K562 (cell line): Measurements from ENCODE around the gene PRM2. TPM values are rescaled to one million over a fixed set of nuclear protein-coding genes. Genes with fewer than 3 reads are reported as not detected.

Experiments used
- CBX8 ChIP-seq: fragments of 200-600 bp; sonication (generic); IDR thresholded peaks from 2 replicates; pipeline ENCODE4 v1.6.1; 2012; ENCODE audit warnings: borderline replicate concordance, mixed run types, low read depth, mild to moderate bottlenecking, moderate library complexity, mixed read lengths, low read length, control low read depth, inconsistent platforms; ENCODE audit not compliant: poor library complexity, severe bottlenecking; ENCODE audit errors: extremely low read depth
- EZH2 ChIP-seq: IDR thresholded peaks from 2 replicates; pipeline ENCODE4 v1.6.1; 2012; ENCODE audit warnings: low read depth, mild to moderate bottlenecking, inconsistent platforms, low read length, borderline replicate concordance
- HMBOX1 ChIP-seq: sonication (generic); IDR thresholded peaks from 2 replicates; pipeline ENCODE4 v1.6.1; 2016
- MCM5 ChIP-seq: fragments of 450-650 bp; IDR thresholded peaks from 2 replicates; pipeline ENCODE4 v1.6.1; 2016; ENCODE audit warnings: low read depth
- NKRF ChIP-seq: fragments of 450-650 bp; IDR thresholded peaks from 2 replicates; pipeline ENCODE4 v1.6.1; 2016; ENCODE audit warnings: borderline replicate concordance
- RUNX1 ChIP-seq: sonication (generic); IDR thresholded peaks from 2 replicates; pipeline ENCODE4 v1.6.1; 2016; ENCODE audit warnings: antibody characterized with exemption, low read depth
- SREBF1 ChIP-seq: fragments of 150-350 bp; IDR thresholded peaks from 2 replicates; pipeline ENCODE4 v1.6.1; 2014; ENCODE audit warnings: antibody characterized with exemption, low read depth, low read length, borderline replicate concordance
- ZBTB49 ChIP-seq: sonication (generic); formaldehyde crosslinking; IDR thresholded peaks from 2 replicates; pipeline ENCODE4 v1.8.0; 2022; ENCODE audit warnings: missing genetic modification reagents, mild to moderate bottlenecking, borderline replicate concordance
- ZNF143 ChIP-seq: sonication (generic); formaldehyde crosslinking; IDR thresholded peaks from 2 replicates; pipeline ENCODE4 v1.9.0; 2022; ENCODE audit warnings: mild to moderate bottlenecking, missing genetic modification reagents
- ZNF316 ChIP-seq: fragments of 450-650 bp; IDR thresholded peaks from 2 replicates; pipeline ENCODE4 v1.6.1; 2016
- ZNF41 ChIP-seq: fragments of 250-450 bp; sonication (Bioruptor Pico); conservative IDR thresholded peaks from 2 replicates; pipeline ENCODE4 v1.4.0; 2020; ENCODE audit warnings: mild to moderate bottlenecking
- ZNF583 ChIP-seq: fragments of 250-450 bp; sonication (Bioruptor Pico); IDR thresholded peaks from 2 replicates; pipeline ENCODE4 v1.4.0; 2020
- ZNF589 ChIP-seq: fragments of 200-800 bp; sonication (Bioruptor generic); IDR thresholded peaks from 2 replicates; pipeline ENCODE4 v1.6.1; 2016; ENCODE audit warnings: low read depth, missing genetic modification characterization, missing compliant biosample characterization
- ZNF592 ChIP-seq: fragments of 450-650 bp; IDR thresholded peaks from 2 replicates; pipeline ENCODE4 v1.6.1; 2017; ENCODE audit warnings: antibody characterized with exemption, mild to moderate bottlenecking
- ZNF668 ChIP-seq: fragments of 250-450 bp; sonication (Bioruptor Pico); IDR thresholded peaks from 2 replicates; pipeline ENCODE4 v1.8.0; 2022; ENCODE audit warnings: mild to moderate bottlenecking, inconsistent platforms
- ZNF695 ChIP-seq: fragments of 450-650 bp; formaldehyde crosslinking; IDR thresholded peaks from 2 replicates; pipeline ENCODE4 v1.4.0; 2020; ENCODE audit warnings: mild to moderate bottlenecking, moderate library complexity
- polyA plus RNA-seq, 8 experiments: library from polyadenylated mRNA; depleted of rRNA in 4 of 8; stranded (reverse) in 5 of 8; unstranded in 3 of 8; fragments of >200 nt; fragmentation: Nextera tagmentation in 2 of 8; fragmentation: Illumina TruSeq in 1 of 8; extraction: Ambion mirVana in 2 of 8; extraction: Trizol in 1 of 8; gene quantifications; 2 replicates each; pipeline versions ENCODE4 v1.2.1 to v1.2.3, GENCODE V29; 2011 to 2014; ENCODE audit warnings: inconsistent platforms in 1 of 8, missing spikeins in 1 of 8
- total RNA-seq, 7 experiments: library from RNA; depleted of rRNA in 6 of 7; stranded (reverse); fragments of >200 nt in 6 of 7; fragmentation: Illumina TruSeq in 2 of 7; extraction: Trizol in 2 of 7; gene quantifications; 2 replicates each; pipeline versions ENCODE4 v1.2.1 to v1.2.3, GENCODE V29; 2011 to 2021; ENCODE audit warnings: low replicate concordance in 1 of 7

Gene PRM2
- total and polyA plus RNA-seq, 9 of the 15 experiments (the other 6 are each of a cell fraction or from before 2014, with no cell fraction given): not detected

GRCh38 chr16:11232852-11233726 is 43.2 kb downstream of the PRM2 start (continued):
- no peak for TF ChIP-seq NKRF
- TF ChIP-seq MCM5: no peak
- peak; percentile 96 for TF ChIP-seq ZNF583 (CRISPR knock-in tag)
- TF ChIP-seq RUNX1: no peak
- no peak for TF ChIP-seq ZNF695
- TF ChIP-seq CBX8: no peak
- TF ChIP-seq HMBOX1: no peak
- TF ChIP-seq EZH2: no peak
- no peak for TF ChIP-seq ZNF143 (CRISPR knock-in tag)
- no peak for TF ChIP-seq SREBF1
- no peak for TF ChIP-seq ZBTB49 (CRISPR knock-in tag)
- peak; percentile 62; the same call in 1 of the 2 replicates for TF ChIP-seq ZNF41
- peak; percentile 95 for TF ChIP-seq ZNF668 (CRISPR knock-in tag)
- peak; percentile 98; the same call in 1 of the 2 replicates for TF ChIP-seq ZNF589
- no peak for TF ChIP-seq ZNF316
- peak; percentile 100 for TF ChIP-seq ZNF592
